Fibroblast of mammary gland (primary cell): ENCODE data around the gene LIME1.
A peak's percentile ranks its signal among the peaks of the same experiment; 100 is the strongest.
"Not testable (repeated sequence)": the region's sequence is repeated elsewhere in the genome, so short reads cannot be mapped to it uniquely, and the experiment has no call there.

Source experiments
- DNase-seq: peaks from one replicate; pipeline ENCODE4 v3.0.0-alpha.2; 2010; ENCODE audit warnings: low read depth
- H3K4me3 ChIP-seq: 2 replicates; pipeline ENCODE4 v1.5.1; 2011; ENCODE audit warnings: low read depth, mild to moderate bottlenecking, low read length, moderate library complexity; ENCODE audit not compliant: control insufficient read depth
- CTCF ChIP-seq: conservative IDR thresholded peaks from 2 replicates; pipeline ENCODE4 v1.5.1; 2011; ENCODE audit warnings: low read depth, low read length, inconsistent platforms; ENCODE audit not compliant: control insufficient read depth, insufficient read depth

LIME1 gene

GRCh38 chr20:63711085-63711645, 25.3 kb upstream of the LIME1 start:
- H3K4me3 ChIP-seq: no peak overlapping the region
- no peak for DNase-seq
- no peak for TF ChIP-seq CTCF

- no peak for DNase-seq
- TF ChIP-seq CTCF: no peak
- H3K4me3 ChIP-seq: no peak overlapping the region
These were observed 24.3 kb upstream of the LIME1 start for GRCh38 chr20:63712191-63712590.

GRCh38 chr20:63714858-63715257, 21.6 kb upstream of the LIME1 start:
- TF ChIP-seq CTCF: no peak
- DNase-seq: no peak
- H3K4me3 ChIP-seq: no peak overlapping the region

- DNase-seq: no peak
- no peak for TF ChIP-seq CTCF
These were observed 17.5 kb upstream of the LIME1 start for GRCh38 chr20:63718996-63719395.

GRCh38 chr20:63722967-63723622, 13.4 kb upstream of the LIME1 start:
- H3K4me3 ChIP-seq: not testable (repeated sequence)
- DNase-seq: peak; percentile 56

More at GRCh38 chr20:63718996-63719395, 17.5 kb upstream of the LIME1 start:
- no peak overlapping the region for H3K4me3 ChIP-seq

- not testable (repeated sequence) for DNase-seq
These were observed 6.2 kb upstream of the LIME1 start for GRCh38 chr20:63730189-63730733.

GRCh38 chr20:63731410-63731809, 5.1 kb upstream of the LIME1 start:
- TF ChIP-seq CTCF: no peak
- no peak overlapping the region for H3K4me3 ChIP-seq
- DNase-seq: no peak

More at GRCh38 chr20:63730189-63730733, 6.2 kb upstream of the LIME1 start:
- not testable (repeated sequence) for H3K4me3 ChIP-seq
